GM18907 (cell line): ENCODE results near the gene NFAT5.
"Not testable (repeated sequence)": the region's sequence is repeated elsewhere in the genome, so short reads cannot be mapped to it uniquely, and the experiment has no call there.

Source experiments
- ATAC-seq: cut with Tn5 transposase; IDR thresholded peaks from one replicate; pipeline ENCODE4 v1.9.1; 2021; ENCODE audit warnings: mild to moderate bottlenecking, moderate library complexity; ENCODE audit not compliant: unreplicated experiment

NFAT5 gene

DNA sequence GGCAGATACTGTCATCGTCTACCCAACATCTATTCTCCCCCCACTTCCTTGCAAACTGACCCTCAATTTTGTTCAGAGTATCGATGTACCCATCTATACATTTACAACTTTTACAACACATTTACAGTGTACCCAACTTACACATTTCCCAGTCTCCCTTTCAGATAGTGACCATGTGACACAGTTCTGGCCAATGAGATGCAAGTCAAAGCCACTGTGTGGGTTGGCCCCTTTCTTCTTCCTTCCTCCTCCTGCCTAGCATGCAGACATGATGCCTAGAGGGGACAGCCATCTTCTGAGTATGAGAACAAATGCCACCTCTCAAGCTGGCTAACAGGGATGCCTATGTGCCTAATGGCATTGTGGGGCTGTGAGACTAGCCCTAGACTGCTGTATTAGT is 11.3 kb upstream of the NFAT5 start:
- no peak for ATAC-seq

DNA sequence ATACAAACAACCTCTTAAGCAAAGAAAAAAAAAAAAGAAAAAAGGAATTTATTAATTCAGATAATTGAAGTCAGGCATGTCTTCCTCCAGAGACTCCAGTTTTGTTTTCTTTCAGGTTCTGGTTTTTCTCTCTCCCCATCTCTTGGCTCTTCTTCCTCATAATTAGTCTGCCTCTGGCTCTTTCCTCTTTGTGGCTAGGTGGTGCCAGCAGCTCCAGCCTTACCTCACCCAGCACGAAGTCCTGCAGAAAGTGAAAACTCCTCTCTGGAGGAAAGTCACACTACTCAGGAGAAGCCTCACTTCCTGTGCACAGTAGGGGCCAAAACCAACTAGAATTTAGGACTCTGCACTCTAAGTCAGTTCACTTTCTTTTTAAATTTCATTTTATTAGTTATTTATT is 10.3 kb upstream of the NFAT5 start:
- ATAC-seq = no peak

DNA sequence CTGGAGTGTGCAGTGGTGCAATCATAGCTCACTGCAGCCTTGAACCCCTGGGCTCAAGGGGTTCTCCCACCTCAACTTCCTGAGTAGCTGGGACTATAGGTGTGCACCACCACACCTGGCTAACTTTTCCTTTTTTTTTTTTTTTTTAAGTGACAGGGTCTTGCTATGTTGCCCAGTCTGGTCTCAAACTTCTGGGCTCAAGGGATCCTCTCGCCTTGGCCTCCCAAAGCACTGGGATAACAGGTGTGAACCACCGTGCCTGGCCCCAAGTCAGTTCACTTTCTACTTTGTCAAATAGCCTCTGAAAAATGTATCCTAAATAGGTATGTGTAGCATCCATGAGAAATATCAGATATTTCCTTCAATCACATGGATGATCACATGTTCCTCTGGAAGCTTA is 9.9 kb upstream of the NFAT5 start:
- no peak for ATAC-seq

DNA sequence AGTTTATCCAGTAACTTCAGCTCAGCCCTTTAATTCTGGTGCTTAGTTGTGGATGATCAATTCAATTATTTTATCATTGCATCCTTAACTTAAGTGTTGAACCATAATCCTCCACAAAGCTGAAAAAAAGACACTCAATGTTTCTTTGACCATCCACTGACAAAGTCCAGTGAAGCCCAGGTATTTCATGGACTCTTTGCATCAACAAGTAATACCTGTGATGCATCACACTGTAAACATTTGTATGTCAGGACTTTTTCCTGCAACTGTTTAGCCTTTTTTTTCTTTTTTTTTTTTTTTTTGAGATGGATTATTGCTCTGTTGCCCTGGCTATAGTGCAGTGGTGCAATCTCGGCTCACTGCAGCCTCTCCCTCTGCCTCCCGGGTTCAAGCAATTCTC is 6.6 kb upstream of the NFAT5 start:
- no peak for ATAC-seq

GRCh38 chr16:69561367-69561766 is 4.4 kb upstream of the NFAT5 start:
- ATAC-seq = not testable (repeated sequence)

GRCh38 chr16:69561901-69562300 is 3.9 kb upstream of the NFAT5 start:
- no peak for ATAC-seq

DNA sequence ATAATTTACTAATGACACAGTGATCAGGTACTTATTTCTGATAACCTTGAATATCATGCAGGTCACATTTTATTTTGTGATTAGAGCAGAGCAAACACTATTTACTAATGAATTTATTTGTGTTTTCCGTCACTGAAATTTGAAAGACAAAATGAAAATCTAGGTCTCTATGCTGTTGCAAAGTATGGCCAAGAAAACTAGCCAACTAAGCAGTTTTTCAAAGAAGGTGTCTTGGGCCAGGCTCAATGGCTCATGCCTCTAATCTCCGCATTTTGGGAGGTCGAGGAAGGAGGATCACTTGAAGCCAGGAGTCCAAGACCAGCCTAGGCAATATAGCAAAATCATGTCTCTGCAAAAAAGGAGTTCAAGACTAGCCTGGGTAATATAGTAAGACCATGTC is 3.0 kb upstream of the NFAT5 start:
- ATAC-seq = no peak

GRCh38 chr16:69563605-69564580 is 1.9 kb upstream of the NFAT5 start:
- peak; percentile 46 for ATAC-seq

GRCh38 chr16:69564845-69565670 is 708 bp upstream of the NFAT5 start:
- peak; percentile 29 for ATAC-seq

GRCh38 chr16:69566240-69566980 is 644 bp downstream of the NFAT5 start:
- ATAC-seq = peak; percentile 14

- ATAC-seq = no peak
Measured at GRCh38 chr16:69566981-69567680, 1.4 kb downstream of the NFAT5 start.

DNA sequence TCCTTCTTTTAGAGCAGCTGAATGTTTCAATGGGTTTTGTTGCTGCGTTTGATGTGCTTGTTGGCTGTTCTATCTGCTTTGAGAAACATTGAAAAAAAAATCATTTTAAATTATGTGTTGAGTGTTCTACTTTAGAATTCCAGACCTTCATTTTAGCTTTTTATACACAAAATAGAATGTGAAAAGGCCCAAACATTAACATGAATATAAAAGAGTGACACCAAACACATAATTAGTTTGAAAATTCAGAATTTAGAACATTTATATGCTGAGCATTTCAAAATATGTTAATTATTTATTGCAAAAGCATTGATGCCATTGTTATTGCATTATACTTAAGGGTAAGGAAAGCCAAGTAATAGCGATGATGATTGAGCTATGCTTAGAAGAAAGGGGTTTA is 2.9 kb downstream of the NFAT5 start:
- ATAC-seq = no peak

- ATAC-seq = not testable (repeated sequence)
Measured at GRCh38 chr16:69578771-69579170, 13.0 kb downstream of the NFAT5 start.

DNA sequence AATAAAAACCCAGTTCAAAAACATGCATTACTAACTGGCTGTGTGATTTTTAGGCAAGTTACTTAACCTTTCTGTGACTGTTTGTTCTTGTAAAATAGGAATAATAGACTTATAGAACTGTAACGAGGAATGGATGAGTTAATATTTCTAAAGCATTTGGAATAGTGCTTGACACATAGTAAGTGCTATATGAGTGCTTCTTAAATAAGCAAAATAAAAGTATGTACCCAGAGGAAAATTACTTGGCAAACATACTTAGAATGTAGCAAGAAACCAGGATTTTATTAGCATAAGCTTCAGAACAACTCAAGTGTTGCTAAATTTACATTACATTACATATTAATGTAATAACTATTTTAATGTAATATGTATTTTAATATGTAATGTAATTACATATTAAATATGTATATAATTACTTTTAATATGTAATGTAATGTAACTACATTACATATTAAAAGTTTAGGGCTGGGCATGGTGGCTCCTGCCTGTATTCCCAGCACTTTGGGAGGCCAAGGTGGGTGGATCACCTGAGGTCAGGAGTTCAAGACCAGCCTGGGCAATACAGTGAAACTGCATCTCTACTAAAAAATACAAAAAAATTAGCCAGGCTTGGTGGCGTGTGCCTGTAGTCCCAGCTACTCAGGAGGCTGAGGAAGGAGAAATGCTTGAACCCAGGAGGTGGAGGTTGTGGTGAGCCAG is 14.2 kb downstream of the NFAT5 start:
- no peak for ATAC-seq

DNA sequence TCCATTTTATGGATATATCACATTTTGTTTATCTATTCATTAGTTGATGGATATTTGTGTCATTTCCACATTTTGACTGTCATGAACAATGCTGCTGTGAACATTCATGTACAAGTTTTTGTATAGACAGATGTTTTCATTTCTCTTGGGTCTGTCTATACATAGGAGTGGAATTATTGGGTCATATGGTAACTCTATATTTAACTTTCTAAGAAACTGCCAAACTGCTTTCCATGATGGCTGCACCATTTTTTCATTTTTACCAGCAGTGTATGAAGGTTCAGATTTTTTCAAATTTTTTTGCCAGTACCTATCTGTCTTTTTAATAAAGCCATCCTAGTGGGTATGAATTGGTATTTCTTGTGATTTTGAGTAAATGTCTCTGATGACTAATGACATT is 15.5 kb downstream of the NFAT5 start:
- no peak for ATAC-seq

- not testable (repeated sequence) for ATAC-seq
Measured at GRCh38 chr16:69584493-69584892, 18.7 kb downstream of the NFAT5 start.

- ATAC-seq = no peak
Measured at GRCh38 chr16:69589434-69590269, 23.9 kb downstream of the NFAT5 start.

DNA sequence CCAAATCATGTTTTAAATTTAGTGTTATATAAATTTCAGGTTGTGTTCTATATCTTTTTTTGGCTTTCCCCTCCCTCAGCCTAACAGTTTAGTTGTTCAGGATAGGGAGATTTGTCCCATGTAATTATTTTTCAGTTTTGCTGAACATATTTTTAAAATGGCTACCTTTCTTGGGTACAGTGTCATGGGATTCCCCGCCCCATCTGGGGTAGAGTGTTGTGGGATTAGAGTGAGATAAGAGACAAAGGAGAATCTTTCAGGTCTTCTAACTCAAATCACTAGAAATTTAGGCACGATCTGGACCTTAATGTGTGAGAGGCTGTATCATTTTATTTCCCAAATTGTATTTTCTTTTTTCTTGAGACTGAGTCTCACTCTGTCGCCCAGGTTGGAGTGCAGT is 24.8 kb downstream of the NFAT5 start:
- no peak for ATAC-seq

DNA sequence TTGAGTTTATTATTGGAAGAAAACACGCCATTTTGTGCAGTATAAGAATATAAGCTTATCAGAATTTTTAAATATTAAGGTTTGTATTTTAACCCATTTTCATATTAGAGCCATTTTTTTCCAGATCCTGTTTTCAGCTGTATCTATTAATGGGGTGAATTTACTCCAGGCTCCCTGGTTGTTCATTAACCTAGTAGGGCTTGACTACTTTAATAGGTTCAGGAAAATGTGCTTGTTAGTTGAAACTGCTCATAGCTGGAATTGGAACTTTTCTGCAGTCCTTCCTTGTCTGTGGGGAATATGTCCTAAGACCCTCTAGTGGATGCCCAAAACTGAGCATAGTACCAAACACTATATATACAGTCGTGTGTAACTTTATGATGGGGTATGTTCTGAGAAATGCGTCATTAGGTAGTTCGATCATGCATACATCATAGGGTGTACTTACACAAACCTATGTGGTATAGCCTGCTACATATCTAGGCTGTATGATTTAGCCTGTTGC is 28.0 kb downstream of the NFAT5 start:
- no peak for ATAC-seq
